Measurements from ENCODE around the gene KCNG2. TPM values are rescaled to one million over a fixed set of nuclear protein-coding genes. Genes with fewer than 3 reads are reported as not detected.

Gene KCNG2
- total RNA-seq, 4 donors from 2014 or later = 0.55 TPM; not detected in 3

DNA sequence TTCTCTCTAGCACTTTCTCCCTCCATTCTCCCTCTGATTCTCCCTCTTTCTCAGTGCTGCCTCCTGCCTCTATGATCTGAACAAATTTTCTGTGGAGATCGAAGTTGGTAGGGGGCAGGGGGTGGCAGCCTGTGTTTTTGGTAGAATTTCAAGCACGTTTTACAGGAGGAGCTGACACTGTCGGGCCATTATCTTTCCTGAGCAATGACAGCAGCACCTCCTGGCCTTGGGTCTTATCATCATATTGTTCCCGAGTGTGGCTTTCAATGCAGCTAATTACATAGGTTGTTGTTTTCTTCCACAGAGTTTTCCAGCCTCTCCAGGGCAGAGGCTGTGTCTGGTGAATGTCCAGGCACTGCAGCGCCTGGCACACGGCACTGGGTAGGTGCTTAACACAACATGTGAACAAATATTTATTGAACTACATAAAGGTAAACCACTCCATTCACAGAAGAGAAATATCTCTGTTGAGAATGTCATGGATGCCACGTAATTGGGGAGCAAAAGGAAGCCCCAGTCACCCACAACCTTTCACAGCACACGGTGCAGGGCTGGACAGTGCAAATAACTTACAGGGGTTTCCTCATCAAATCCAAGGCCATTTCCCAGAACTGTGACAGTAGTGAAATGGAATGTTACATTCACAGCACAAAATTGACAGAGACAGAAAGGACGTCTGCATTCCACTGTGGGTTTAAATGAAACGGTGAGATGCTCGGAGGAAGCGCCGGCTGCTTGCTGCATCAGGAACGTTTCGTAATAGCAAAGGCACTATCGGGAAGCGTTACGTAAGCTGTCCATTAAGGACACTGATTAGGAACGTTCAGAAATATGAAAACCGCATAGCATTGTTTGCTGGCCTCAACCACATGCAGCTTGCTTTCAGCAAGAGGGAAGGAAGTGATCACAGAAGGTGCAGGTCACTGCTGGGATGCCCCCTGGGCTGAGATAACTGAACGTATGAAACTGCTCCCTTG is 6.5 kb upstream of the KCNG2 start:
- H3K9me3 ChIP-seq = no peaks in the 10 kb centered on the region
- intact Hi-C loops (cut with DNase I; ENCODE audit: low total_unique reads) (no loop called here), in situ Hi-C loops (cut with MboI; ENCODE audit: low sequenced_read_pairs in 4 of 4) (no loop called here)
- no peaks in the 10 kb centered on the region for H3K4me1 ChIP-seq
- H3K27ac ChIP-seq = no peak overlapping the region
- H3K4me3 ChIP-seq = no peak overlapping the region
- no peaks in the 10 kb centered on the region for H3K36me3 ChIP-seq
- ATAC-seq (peak; percentile 39 to 56), DNase-seq (peak; percentile 11 to 39)
- TF ChIP-seq, protein P1, sequence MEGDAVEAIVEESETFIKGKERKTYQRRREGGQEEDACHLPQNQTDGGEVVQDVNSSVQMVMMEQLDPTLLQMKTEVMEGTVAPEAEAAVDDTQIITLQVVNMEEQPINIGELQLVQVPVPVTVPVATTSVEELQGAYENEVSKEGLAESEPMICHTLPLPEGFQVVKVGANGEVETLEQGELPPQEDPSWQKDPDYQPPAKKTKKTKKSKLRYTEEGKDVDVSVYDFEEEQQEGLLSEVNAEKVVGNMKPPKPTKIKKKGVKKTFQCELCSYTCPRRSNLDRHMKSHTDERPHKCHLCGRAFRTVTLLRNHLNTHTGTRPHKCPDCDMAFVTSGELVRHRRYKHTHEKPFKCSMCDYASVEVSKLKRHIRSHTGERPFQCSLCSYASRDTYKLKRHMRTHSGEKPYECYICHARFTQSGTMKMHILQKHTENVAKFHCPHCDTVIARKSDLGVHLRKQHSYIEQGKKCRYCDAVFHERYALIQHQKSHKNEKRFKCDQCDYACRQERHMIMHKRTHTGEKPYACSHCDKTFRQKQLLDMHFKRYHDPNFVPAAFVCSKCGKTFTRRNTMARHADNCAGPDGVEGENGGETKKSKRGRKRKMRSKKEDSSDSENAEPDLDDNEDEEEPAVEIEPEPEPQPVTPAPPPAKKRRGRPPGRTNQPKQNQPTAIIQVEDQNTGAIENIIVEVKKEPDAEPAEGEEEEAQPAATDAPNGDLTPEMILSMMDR (IDR thresholded peaks at IDR 0.05 in 4 of 5, conservative IDR thresholded peaks at IDR 0.05 in 1 of 5) = no peak
- no peak for TF ChIP-seq POLR2A (IDR thresholded peaks at IDR 0.05)
- H3K27me3 ChIP-seq = peaks cover 40 to 58% (median 52%) of the 10 kb centered on the region in 3 donors

DNA sequence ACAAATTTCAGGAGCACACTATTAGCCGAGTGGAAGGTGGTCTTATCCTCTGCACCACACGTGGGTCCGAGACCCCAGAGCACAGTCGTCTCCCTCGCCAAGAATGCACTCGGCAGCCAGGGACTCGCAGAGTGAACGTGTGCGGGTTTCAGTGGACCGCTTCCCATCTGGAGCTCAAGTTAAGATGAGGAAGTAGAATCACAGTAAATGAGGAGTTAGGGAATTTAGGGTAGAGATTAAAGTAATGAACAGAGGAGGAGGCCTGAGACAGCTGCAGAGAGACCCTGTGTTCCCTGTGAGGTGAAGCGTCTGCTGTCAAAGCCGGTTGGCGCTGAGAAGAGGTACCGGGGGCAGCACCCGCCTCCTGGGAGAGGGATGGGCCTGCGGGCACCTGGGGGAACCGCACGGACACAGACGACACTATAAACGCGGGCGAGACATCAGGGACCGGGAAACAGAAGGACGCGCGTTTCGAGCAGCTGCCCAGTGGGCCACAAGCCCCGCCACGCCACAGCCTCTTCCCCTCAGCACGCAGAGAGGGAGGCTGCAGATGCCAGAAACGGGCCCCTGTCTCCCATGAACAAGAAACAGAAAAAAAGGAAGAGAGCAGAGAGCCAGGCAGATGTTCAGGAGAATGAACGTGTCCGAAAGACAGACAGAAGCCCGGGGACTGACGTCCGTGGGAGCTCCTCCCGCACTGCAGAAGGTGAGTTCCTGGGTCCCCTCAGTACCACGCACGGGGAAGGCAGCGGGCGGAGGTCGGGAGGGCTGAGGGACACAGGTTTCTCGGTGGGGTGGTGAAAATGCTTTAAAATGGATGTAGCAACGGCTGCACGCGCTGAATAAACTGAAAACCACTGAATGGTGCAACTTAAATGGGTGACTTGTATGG is 5.4 kb upstream of the KCNG2 start:
- no peak overlapping the region for H3K27ac ChIP-seq
- no peak for DNase-seq
- ATAC-seq = no peak

GRCh38 chr18:79792988-79793355 is 4.8 kb upstream of the KCNG2 start:
- in situ Hi-C loops (cut with MboI; ENCODE audit: low sequenced_read_pairs in 4 of 4) (no loop called here), intact Hi-C loops (cut with DNase I; ENCODE audit: low total_unique reads) (no loop called here)
- Histone ChIP-seq H3K4me1 (no peaks in the 10 kb centered on the region), H3K4me3 (no peak overlapping the region), H3K27ac (no peak overlapping the region), H3K27me3 (peaks cover 36 to 56% (median 50%) of the 10 kb centered on the region in 3 donors), H3K36me3 (no peaks in the 10 kb centered on the region), H3K9me3 (no peaks in the 10 kb centered on the region)
- ATAC-seq (no peak), DNase-seq (no peak)
- TF ChIP-seq, protein P1 (IDR thresholded peaks at IDR 0.05 in 4 of 5, conservative IDR thresholded peaks at IDR 0.05 in 1 of 5) = no peak
- no peak for TF ChIP-seq POLR2A (IDR thresholded peaks at IDR 0.05)

More for the DNA sequence above, 5.4 kb upstream of the KCNG2 start:
- in situ Hi-C loops (cut with MboI; ENCODE audit: low sequenced_read_pairs in 4 of 4) = no loop called here
- Histone ChIP-seq H3K36me3 (no peaks in the 10 kb centered on the region), H3K4me1 (no peaks in the 10 kb centered on the region), H3K27me3 (peaks cover 40 to 58% (median 52%) of the 10 kb centered on the region in 3 donors), H3K4me3 (no peak overlapping the region), H3K9me3 (no peaks in the 10 kb centered on the region)
- intact Hi-C loops (cut with DNase I; ENCODE audit: low total_unique reads) = no loop called here
- TF ChIP-seq, protein P1 (IDR thresholded peaks at IDR 0.05 in 4 of 5, conservative IDR thresholded peaks at IDR 0.05 in 1 of 5) = no peak
- no peak for TF ChIP-seq POLR2A (IDR thresholded peaks at IDR 0.05)

GRCh38 chr18:79794846-79795245 is 2.9 kb upstream of the KCNG2 start:
- peaks cover 35 to 56% (median 53%) of the 10 kb centered on the region in 3 donors for H3K27me3 ChIP-seq

More at GRCh38 chr18:79794846-79795245, 2.9 kb upstream of the KCNG2 start:
- no peaks in the 10 kb centered on the region for H3K36me3 ChIP-seq
- no peaks in the 10 kb centered on the region for H3K9me3 ChIP-seq
- DNase-seq = no peak
- in situ Hi-C loops (cut with MboI; ENCODE audit: low sequenced_read_pairs in 4 of 4) = no loop called here
- TF ChIP-seq, protein P1 (IDR thresholded peaks at IDR 0.05 in 4 of 5, conservative IDR thresholded peaks at IDR 0.05 in 1 of 5) = no peak
- TF ChIP-seq POLR2A (IDR thresholded peaks at IDR 0.05) = no peak
- peaks cover 5 to 10% of the 10 kb centered on the region in 2 donors for H3K4me1 ChIP-seq
- no peak for ATAC-seq
- no peak overlapping the region for H3K4me3 ChIP-seq
- intact Hi-C loops (cut with DNase I; ENCODE audit: low total_unique reads) = no loop called here
- H3K27ac ChIP-seq = no peak overlapping the region
